GM12892 (cell line): ENCODE measurements around the gene KRT15.

Experiments
- POLR2A ChIP-seq: IDR thresholded peaks from 2 replicates; pipeline ENCODE4 v1.6.1; 2011; ENCODE audit warnings: low read depth, low read length, control low read depth
- POLR2AphosphoS5 ChIP-seq: IDR thresholded peaks from 2 replicates; pipeline ENCODE4 v1.6.1; 2011; ENCODE audit warnings: low read depth, low read length, control low read depth
- TAF1 ChIP-seq: IDR thresholded peaks from 2 replicates; pipeline ENCODE4 v1.6.1; 2011; ENCODE audit warnings: low read depth, mild to moderate bottlenecking, control low read depth, low read length, borderline replicate concordance

- no peak for TF ChIP-seq POLR2A
- TF ChIP-seq POLR2AphosphoS5 = no peak
- TF ChIP-seq TAF1 = no peak
These were observed 54.9 kb downstream of the KRT15 start for GRCh38 chr17:41463746-41464145.
